Endodermal cell (in vitro differentiated cells): ENCODE data around the gene SCAF11. TPM values are rescaled to one million over a fixed set of nuclear protein-coding genes. Genes with fewer than 3 reads are reported as not detected.
A peak's percentile ranks its signal among the peaks of the same experiment; 100 is the strongest.

ENCODE experiments used
- DNase-seq: peaks from one replicate; pipeline ENCODE4 v3.0.0-alpha.2; 2017
- H3K27ac ChIP-seq: 2 replicates; pipeline ENCODE4 v1.5.1; 2013; ENCODE audit warnings: mild to moderate bottlenecking, low read depth, low read length, moderate library complexity
- H3K27me3 ChIP-seq: 2 replicates; pipeline ENCODE4 v1.6.1; 2013; ENCODE audit warnings: mild to moderate bottlenecking, low read length, moderate library complexity; ENCODE audit not compliant: insufficient read depth, control insufficient read depth, poor library complexity, severe bottlenecking
- H3K36me3 ChIP-seq: 2 replicates; pipeline ENCODE4 v1.7.0; 2013; ENCODE audit warnings: mild to moderate bottlenecking, low read length, moderate library complexity; ENCODE audit not compliant: control insufficient read depth, insufficient read depth
- H3K4me1 ChIP-seq: one replicate; pipeline ENCODE4 v1.7.0; 2013; ENCODE audit warnings: low read length; ENCODE audit not compliant: control insufficient read depth, insufficient read depth
- H3K4me3 ChIP-seq: 2 replicates; pipeline ENCODE4 v1.5.1; 2013; ENCODE audit warnings: mild to moderate bottlenecking, low read length, moderate library complexity
- H3K9ac ChIP-seq: 2 replicates; pipeline ENCODE4 v1.6.1; 2013; ENCODE audit warnings: mild to moderate bottlenecking, low read length, moderate library complexity; ENCODE audit not compliant: poor library complexity, severe bottlenecking; ENCODE audit errors: extremely low read depth
- H3K9me3 ChIP-seq: 2 replicates; pipeline ENCODE4 v1.6.1; 2013; ENCODE audit warnings: mild to moderate bottlenecking, low read length, moderate library complexity; ENCODE audit not compliant: control insufficient read depth
- H3K27ac Mint-ChIP-seq: 2 replicates; pipeline ENCODE4 v1.8.0; 2020; ENCODE audit warnings: mixed read lengths
- H3K27me3 Mint-ChIP-seq: 2 replicates; pipeline ENCODE4 v1.8.0; 2021; ENCODE audit warnings: mild to moderate bottlenecking, mixed read lengths; ENCODE audit not compliant: insufficient read depth
- H3K36me3 Mint-ChIP-seq: 2 replicates; pipeline ENCODE4 v1.8.0; 2020; ENCODE audit warnings: low read depth, mixed read lengths
- H3K4me1 Mint-ChIP-seq: 2 replicates; pipeline ENCODE4 v1.8.0; 2020; ENCODE audit warnings: mixed read lengths
- H3K4me3 Mint-ChIP-seq: 2 replicates; pipeline ENCODE4 v1.8.0; 2020; ENCODE audit warnings: mild to moderate bottlenecking, moderate library complexity, mixed read lengths
- H3K9me3 Mint-ChIP-seq: 2 replicates; pipeline ENCODE4 v1.8.0; 2020; ENCODE audit warnings: mild to moderate bottlenecking, mixed read lengths
- CTCF ChIP-seq: fragments of 200-600 bp; sonication (generic); conservative IDR thresholded peaks from 2 replicates; pipeline ENCODE4 v1.5.0; 2021; ENCODE audit warnings: antibody characterized with exemption, mild to moderate bottlenecking
- WGBS, 2 experiments: methylation state at CpG; one replicate each; pipeline versions ENCODE4 v1.1.5 to v1.1.7; 2013; ENCODE audit warnings: missing lambda C conversion rate in 2 of 2, mixed read lengths in 1 of 2; ENCODE audit not compliant: insufficient coverage in 1 of 2, insufficient read length in 1 of 2; 5-methylcytosine and 5-hydroxymethylcytosine counted together
- total RNA-seq, 2 donors: library from RNA; stranded (reverse); fragmentation: NEBNext Ultra II Directional in 1 of 2; extraction: Animal tissue kit (Norgen Biotek cat#: 25700) in 1 of 2; gene quantifications; 2 replicates in 1 of 2; 3 replicates in 1 of 2; pipeline ENCODE4 v1.2.1, GENCODE V29; 2021

Gene SCAF11
- total RNA-seq, 2 donors from 2014 or later, result 99.6 to 116 TPM

DNA sequence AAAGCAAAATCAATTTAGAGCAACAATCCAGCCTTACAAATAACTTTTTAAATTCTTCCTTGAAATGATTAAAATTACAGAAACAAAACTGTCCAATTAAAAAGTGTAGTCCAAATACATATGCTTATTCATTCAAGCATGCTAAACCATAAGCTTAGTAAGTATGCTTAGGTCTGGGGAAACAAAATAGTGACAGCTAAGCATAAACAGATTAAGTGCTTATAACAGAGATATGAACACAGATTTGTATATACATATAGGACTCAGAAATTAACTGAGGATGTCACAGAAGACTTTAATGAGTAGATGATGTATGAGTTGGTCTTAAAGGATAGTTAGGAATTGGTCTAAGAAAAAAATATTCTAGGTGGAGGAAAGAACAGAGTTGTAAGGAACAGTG lies 41.8 kb downstream of the SCAF11 start:
- H3K4me1 ChIP-seq, result no peaks in the 10 kb centered on the region
- no peak for TF ChIP-seq CTCF
- no peaks in the 10 kb centered on the region for H3K9me3 ChIP-seq
- H3K4me1 Mint-ChIP-seq, result no peaks in the 10 kb centered on the region
- no peaks in the 10 kb centered on the region for H3K9me3 Mint-ChIP-seq
- H3K27me3 Mint-ChIP-seq, result no peaks in the 10 kb centered on the region
- H3K27me3 ChIP-seq, result no peaks in the 10 kb centered on the region
- no peak overlapping the region for H3K4me3 Mint-ChIP-seq
- H3K36me3 ChIP-seq, result peaks cover 65% of the 10 kb centered on the region
- no peak overlapping the region for H3K4me3 ChIP-seq
- no peak overlapping the region for H3K9ac ChIP-seq
- no peak overlapping the region for H3K27ac ChIP-seq
- no peak overlapping the region for H3K27ac Mint-ChIP-seq
- DNase-seq, result no peak
- H3K36me3 Mint-ChIP-seq, result peaks cover 44% of the 10 kb centered on the region

GRCh38 chr12:45946435-45946834 lies 43.9 kb downstream of the SCAF11 start:
- H3K36me3 Mint-ChIP-seq, result peaks cover 55% of the 10 kb centered on the region
- no peak for TF ChIP-seq CTCF
- no peak overlapping the region for H3K4me3 ChIP-seq
- 87 to 89% methylated on average over 1 of the region's 1 CpG for WGBS, 2 experiments
- H3K36me3 ChIP-seq, result peaks cover 81% of the 10 kb centered on the region
- no peaks in the 10 kb centered on the region for H3K4me1 ChIP-seq
- H3K27ac Mint-ChIP-seq, result no peak overlapping the region
- H3K9me3 ChIP-seq, result no peaks in the 10 kb centered on the region
- no peak overlapping the region for H3K9ac ChIP-seq
- H3K4me3 Mint-ChIP-seq, result no peak overlapping the region
- H3K27me3 ChIP-seq, result no peaks in the 10 kb centered on the region
- H3K27me3 Mint-ChIP-seq, result no peaks in the 10 kb centered on the region
- H3K4me1 Mint-ChIP-seq, result no peaks in the 10 kb centered on the region
- H3K27ac ChIP-seq, result no peak overlapping the region
- no peaks in the 10 kb centered on the region for H3K9me3 Mint-ChIP-seq
- no peak for DNase-seq

GRCh38 chr12:45944771-45945170 lies 45.6 kb downstream of the SCAF11 start:
- no peak overlapping the region for H3K4me3 ChIP-seq
- no peak overlapping the region for H3K27ac ChIP-seq
- no CpG with 5 or more reads among the region's 1 CpG for WGBS, 2 experiments
- Mint-ChIP-seq H3K4me1 (no peaks in the 10 kb centered on the region), H3K4me3 (no peak overlapping the region), H3K9me3 (no peaks in the 10 kb centered on the region), H3K36me3 (peaks cover 65% of the 10 kb centered on the region), H3K27ac (peak overlapping the region; percentile 6), H3K27me3 (no peaks in the 10 kb centered on the region)
- H3K36me3 ChIP-seq, result peaks cover 88% of the 10 kb centered on the region
- no peaks in the 10 kb centered on the region for H3K9me3 ChIP-seq
- no peak overlapping the region for H3K9ac ChIP-seq
- no peaks in the 10 kb centered on the region for H3K27me3 ChIP-seq
- no peak for DNase-seq
- no peaks in the 10 kb centered on the region for H3K4me1 ChIP-seq
- no peak for TF ChIP-seq CTCF
